Lower leg skin (tissue), 3 donors: ENCODE measurements around the gene AGPAT4.

Experiments used
- POLR2A ChIP-seq, 2 donors: fragments of 450-650 bp; IDR thresholded peaks; one replicate each; pipeline ENCODE4 v1.6.1; 2016 to 2017; ENCODE audit warnings: antibody characterized with exemption in 2 of 2, mild to moderate bottlenecking in 1 of 2, moderate library complexity in 1 of 2
- TF ChIP-seq, protein P1 (sequence below), 3 donors: fragments of 450-650 bp; IDR thresholded peaks; one replicate each; pipeline ENCODE4 v1.5.1; 2016; ENCODE audit warnings: antibody characterized with exemption in 3 of 3, mild to moderate bottlenecking in 3 of 3, moderate library complexity in 2 of 3

DNA sequence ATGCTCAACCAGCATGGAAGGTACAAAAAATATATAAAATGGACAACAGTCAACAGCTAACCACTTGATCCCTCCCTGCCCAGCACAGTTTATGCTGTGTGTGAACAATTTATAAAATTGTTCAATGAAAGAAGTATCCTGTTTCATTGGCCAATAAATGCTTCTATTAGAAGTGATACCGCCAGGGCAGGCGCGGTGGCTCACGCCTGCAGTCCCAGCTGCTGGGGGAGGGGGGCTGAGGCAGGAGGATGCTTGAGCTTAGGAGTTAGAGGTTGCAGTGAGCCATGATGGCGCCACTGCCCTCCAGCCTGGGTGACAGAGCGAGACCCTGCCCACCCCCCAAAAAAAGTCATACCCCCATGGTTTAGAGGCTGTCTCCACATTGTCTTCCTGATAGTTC is 4.6 kb downstream of the AGPAT4 start:
- TF ChIP-seq, protein P1, sequence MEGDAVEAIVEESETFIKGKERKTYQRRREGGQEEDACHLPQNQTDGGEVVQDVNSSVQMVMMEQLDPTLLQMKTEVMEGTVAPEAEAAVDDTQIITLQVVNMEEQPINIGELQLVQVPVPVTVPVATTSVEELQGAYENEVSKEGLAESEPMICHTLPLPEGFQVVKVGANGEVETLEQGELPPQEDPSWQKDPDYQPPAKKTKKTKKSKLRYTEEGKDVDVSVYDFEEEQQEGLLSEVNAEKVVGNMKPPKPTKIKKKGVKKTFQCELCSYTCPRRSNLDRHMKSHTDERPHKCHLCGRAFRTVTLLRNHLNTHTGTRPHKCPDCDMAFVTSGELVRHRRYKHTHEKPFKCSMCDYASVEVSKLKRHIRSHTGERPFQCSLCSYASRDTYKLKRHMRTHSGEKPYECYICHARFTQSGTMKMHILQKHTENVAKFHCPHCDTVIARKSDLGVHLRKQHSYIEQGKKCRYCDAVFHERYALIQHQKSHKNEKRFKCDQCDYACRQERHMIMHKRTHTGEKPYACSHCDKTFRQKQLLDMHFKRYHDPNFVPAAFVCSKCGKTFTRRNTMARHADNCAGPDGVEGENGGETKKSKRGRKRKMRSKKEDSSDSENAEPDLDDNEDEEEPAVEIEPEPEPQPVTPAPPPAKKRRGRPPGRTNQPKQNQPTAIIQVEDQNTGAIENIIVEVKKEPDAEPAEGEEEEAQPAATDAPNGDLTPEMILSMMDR (IDR thresholded peaks at IDR 0.05) = no peak
- no peak for TF ChIP-seq POLR2A (IDR thresholded peaks at IDR 0.05)
